SK-N-SH (cell line): ENCODE data around the gene KLHL21. TPM values are rescaled to one million over a fixed set of nuclear protein-coding genes. Genes with fewer than 3 reads are reported as not detected.
"Not testable (repeated sequence)": the region's sequence is repeated elsewhere in the genome, so short reads cannot be mapped to it uniquely, and the experiment has no call there.

Experiments used
- CTCF ChIA-PET: fragments of 300-600, 350-600 bp; formaldehyde crosslinking; extraction: SDS; loops from one replicate; lab custom pipeline; 2021; lab: Yijun Ruan, JAX
- POLR2A ChIA-PET: fragments of 350-600 bp; sonication (Branson Sonifier 250); formaldehyde crosslinking; extraction: SDS; loops from one replicate; lab custom pipeline; 2020; ENCODE audit warnings: antibody characterized with exemption, inconsistent platforms; lab: Yijun Ruan, JAX
- DNase-seq: peaks from one replicate; pipeline ENCODE4 v3.0.0; 2012
- H2AFZ ChIP-seq: fragments of 200-600 bp; sonication (generic); 2 replicates; pipeline ENCODE4 v1.8.1; 2016; ENCODE audit warnings: antibody characterized with exemption, mild to moderate bottlenecking, low read depth
- H3F3A ChIP-seq: fragments of 200-600 bp; sonication (generic); replicated peaks from 2 replicates; pipeline ENCODE3; 2016; ENCODE audit warnings: antibody characterized with exemption, mild to moderate bottlenecking; ENCODE audit not compliant: insufficient read depth
- H3K27ac ChIP-seq, 2 experiments: fragments of 200-500 bp in 1 of 2; fragments of 200-600 bp in 1 of 2; sonication (Bioruptor generic) in 1 of 2; sonication (generic), shearing (Covaris generic) in 1 of 2; 2 replicates each; pipeline versions ENCODE4 v1.5.1 to v1.6.1; 2014 to 2016; ENCODE audit warnings: low read depth in 2 of 2, inconsistent platforms in 1 of 2, low read length in 1 of 2, mild to moderate bottlenecking in 1 of 2, mixed read lengths in 1 of 2
- H3K27me3 ChIP-seq: fragments of 200-600 bp; sonication (generic), shearing (Covaris generic); 2 replicates; pipeline ENCODE4 v1.6.1; 2016; ENCODE audit warnings: mixed run types; ENCODE audit not compliant: insufficient read depth
- H3K36me3 ChIP-seq, 2 experiments: fragments of 200-500 bp in 1 of 2; fragments of 200-600 bp in 1 of 2; sonication (Bioruptor generic) in 1 of 2; sonication (generic) in 1 of 2; replicated peaks in 1 of 2; 2 replicates each; pipeline versions ENCODE3 to v1.5.1; 2014 to 2016; ENCODE audit warnings: low read length in 1 of 2, mild to moderate bottlenecking in 1 of 2; ENCODE audit not compliant: insufficient read depth in 2 of 2, control insufficient read depth in 1 of 2
- H3K4me1 ChIP-seq, 2 experiments: fragments of 200-500 bp in 1 of 2; fragments of 200-600 bp in 1 of 2; sonication (Bioruptor generic) in 1 of 2; sonication (generic), shearing (Covaris generic) in 1 of 2; 2 replicates each; pipeline versions ENCODE4 v1.5.1 to v1.6.1; 2014 to 2016; ENCODE audit warnings: low read depth in 1 of 2, low read length in 1 of 2, mixed run types in 1 of 2; ENCODE audit not compliant: insufficient read depth in 2 of 2, control insufficient read depth in 1 of 2
- H3K4me2 ChIP-seq: fragments of 200-600 bp; sonication (generic), shearing (Covaris generic); 2 replicates; pipeline ENCODE4 v1.6.1; 2017; ENCODE audit warnings: mixed run types
- H3K4me3 ChIP-seq, 2 experiments: fragments of 200-500 bp in 1 of 2; fragments of 200-600 bp in 1 of 2; sonication (Bioruptor generic) in 1 of 2; sonication (generic), shearing (Covaris generic) in 1 of 2; 2 replicates each; pipeline versions ENCODE4 v1.5.1 to v1.8.1; 2014 to 2016; ENCODE audit warnings: low read depth in 2 of 2, inconsistent platforms in 1 of 2, low read length in 1 of 2, mild to moderate bottlenecking in 1 of 2, mixed read lengths in 1 of 2, moderate library complexity in 1 of 2
- H3K79me2 ChIP-seq: fragments of 200-600 bp; sonication (generic); 2 replicates; pipeline ENCODE4 v1.8.1; 2017; ENCODE audit warnings: mild to moderate bottlenecking; ENCODE audit not compliant: insufficient read depth
- H3K9ac ChIP-seq: fragments of 200-600 bp; sonication (generic); 2 replicates; pipeline ENCODE4 v1.6.1; 2017; ENCODE audit warnings: mixed run types
- H3K9me2 ChIP-seq: fragments of 200-600 bp; sonication (generic); 2 replicates; pipeline ENCODE4 v1.6.1; 2017; ENCODE audit warnings: mixed run types
- H3K9me3 ChIP-seq: fragments of 200-600 bp; sonication (generic); 2 replicates; pipeline ENCODE4 v1.6.1; 2017; ENCODE audit warnings: mixed run types, mild to moderate bottlenecking, moderate library complexity
- H4K20me1 ChIP-seq: fragments of 200-600 bp; sonication (generic); 2 replicates; pipeline ENCODE4 v1.6.1; 2017; ENCODE audit warnings: mild to moderate bottlenecking, mixed run types; ENCODE audit not compliant: insufficient read depth
- CTCF ChIP-seq: fragments of 200-600 bp; sonication (generic); IDR thresholded peaks from 2 replicates; pipeline ENCODE4 v1.6.1; 2017; ENCODE audit warnings: antibody characterized with exemption, mild to moderate bottlenecking, moderate library complexity
- ELF1 ChIP-seq: IDR thresholded peaks from 2 replicates; pipeline ENCODE4 v1.4.0; 2012
- EZH2phosphoT487 ChIP-seq: fragments of 200-600 bp; sonication (generic); IDR thresholded peaks from 2 replicates; pipeline ENCODE4 v1.6.1; 2017; ENCODE audit warnings: low read depth, mixed run types, mild to moderate bottlenecking, antibody characterized with exemption, moderate library complexity, borderline replicate concordance
- FOSL2 ChIP-seq: IDR thresholded peaks from 2 replicates; pipeline ENCODE4 v1.4.0; 2012; ENCODE audit warnings: low read depth, mild to moderate bottlenecking, moderate library complexity, borderline replicate concordance
- FOXJ3 ChIP-seq: sonication (generic); formaldehyde crosslinking; IDR thresholded peaks from 2 replicates; pipeline ENCODE4 v1.5.1; 2020; ENCODE audit warnings: mild to moderate bottlenecking, missing genetic modification reagents
- GABPA ChIP-seq: IDR thresholded peaks from 2 replicates; pipeline ENCODE4 v1.4.0; 2012; ENCODE audit warnings: low read depth, mild to moderate bottlenecking
- MEF2A ChIP-seq: IDR thresholded peaks from 2 replicates; pipeline ENCODE4 v1.4.0; 2012; ENCODE audit warnings: low read depth, borderline replicate concordance
- MXI1 ChIP-seq: IDR thresholded peaks from 2 replicates; pipeline ENCODE4 v1.6.1; 2012; ENCODE audit warnings: mild to moderate bottlenecking, low read depth, low read length, improper control_type of control experiment
- NRF1 ChIP-seq: IDR thresholded peaks from 2 replicates; pipeline ENCODE4 v1.6.1; 2012; ENCODE audit warnings: low read depth, mild to moderate bottlenecking, low read length
- RAD21 ChIP-seq: IDR thresholded peaks from 2 replicates; pipeline ENCODE4 v1.6.1; 2012; ENCODE audit warnings: mild to moderate bottlenecking, low read length
- RCOR1 ChIP-seq: fragments of 150-350 bp; IDR thresholded peaks from 2 replicates; pipeline ENCODE4 v1.6.1; 2017; ENCODE audit warnings: antibody characterized with exemption, low read length
- REST ChIP-seq: IDR thresholded peaks from 2 replicates; pipeline ENCODE4 v1.6.1; 2012; ENCODE audit warnings: mild to moderate bottlenecking, low read depth, low read length, moderate library complexity
- RFX5 ChIP-seq: IDR thresholded peaks from 2 replicates; pipeline ENCODE4 v1.6.1; 2012; ENCODE audit warnings: mild to moderate bottlenecking, improper control_type of control experiment, low read length
- SMC3 ChIP-seq: IDR thresholded peaks from 2 replicates; pipeline ENCODE4 v1.6.1; 2012; ENCODE audit warnings: low read depth, low read length, improper control_type of control experiment
- USF1 ChIP-seq: IDR thresholded peaks from 2 replicates; pipeline ENCODE4 v1.4.0; 2012; ENCODE audit warnings: low read depth, borderline replicate concordance
- USF2 ChIP-seq: fragments of 150-350 bp; IDR thresholded peaks from 2 replicates; pipeline ENCODE4 v1.6.1; 2017; ENCODE audit warnings: antibody characterized with exemption, low read length, low read depth, borderline replicate concordance
- ZBTB33 ChIP-seq: IDR thresholded peaks from 2 replicates; pipeline ENCODE4 v1.4.0; 2012; ENCODE audit warnings: low read depth, borderline replicate concordance
- WGBS: methylation state at CpG from one replicate; pipeline ENCODE4 v1.1.6; 2017; ENCODE audit warnings: low lambda C conversion rate; 5-methylcytosine and 5-hydroxymethylcytosine counted together
- polyA plus RNA-seq, 3 experiments: library from polyadenylated mRNA; depleted of rRNA; stranded (reverse); fragments of >200 nt; gene quantifications; 2 replicates each; pipeline ENCODE4 v1.2.3, GENCODE V29; 2012

KLHL21 gene
- polyA plus RNA-seq, 1 of the 3 experiments (the other 2 are of a cell fraction) = 12.5 TPM

GRCh38 chr1:6637770-6638169 lies 35.1 kb upstream of the KLHL21 start:
- no peaks in the 10 kb centered on the region for H3K79me2 ChIP-seq
- ChIA-PET POLR2A (interaction anchor here (0.6 kb wide), 1 partner anchor 10 kb away, joined by 3 read pairs; no protein-coding TSS in a partner anchor), CTCF (interaction anchor here (1.1 to 1.6 kb wide), 4 partner anchors 8 to 792 kb away, joined by 3 to 12 read pairs (median 4); no protein-coding TSS in a partner anchor)
- H3K4me3 ChIP-seq = no peak overlapping the region
- H3K9ac ChIP-seq = no peak overlapping the region
- no peaks in the 10 kb centered on the region for H4K20me1 ChIP-seq
- H3K27ac ChIP-seq = no peak overlapping the region
- H3F3A ChIP-seq = peaks cover 5% of the 10 kb centered on the region
- DNase-seq = no peak
- no peak for TF ChIP-seq FOXJ3 (CRISPR knock-in tag)
- TF ChIP-seq ELF1 = no peak
- no peak for TF ChIP-seq MEF2A
- TF ChIP-seq USF1 = no peak
- no peak for TF ChIP-seq CTCF
- no peak for TF ChIP-seq REST
- no peak for TF ChIP-seq SMC3
- no peak for TF ChIP-seq RAD21
- TF ChIP-seq MXI1 = no peak
- no peak for TF ChIP-seq NRF1
- TF ChIP-seq RFX5 = no peak
- no peak for TF ChIP-seq ZBTB33
- TF ChIP-seq GABPA = no peak
- no peak for TF ChIP-seq EZH2phosphoT487
- TF ChIP-seq USF2 = no peak
- TF ChIP-seq FOSL2 = no peak
- TF ChIP-seq RCOR1 = no peak
- H3K36me3 ChIP-seq = peaks cover 6 to 70% of the 10 kb centered on the region in 2 experiments
- H2AFZ ChIP-seq = no peak overlapping the region
- H3K9me2 ChIP-seq = no peaks in the 10 kb centered on the region
- H3K4me1 ChIP-seq = no peaks in the 10 kb centered on the region
- H3K9me3 ChIP-seq = no peaks in the 10 kb centered on the region
- H3K4me2 ChIP-seq = no peak overlapping the region
- 94% methylated on average over 9 of the region's 9 CpGs for WGBS
- H3K27me3 ChIP-seq = no peaks in the 10 kb centered on the region

GRCh38 chr1:6636778-6637177 lies 34.1 kb upstream of the KLHL21 start:
- H3K9ac ChIP-seq, H2AFZ ChIP-seq, H3K4me3 ChIP-seq, H3K4me2 ChIP-seq, POLR2A ChIA-PET, H3K9me3 ChIP-seq, H3K79me2 ChIP-seq, H4K20me1 ChIP-seq, H3K27me3 ChIP-seq, H3K9me2 ChIP-seq, DNase-seq, H3K4me1 ChIP-seq, H3K27ac ChIP-seq, H3F3A ChIP-seq: not testable (repeated sequence)
- WGBS = 100% methylated on average over 6 of the region's 6 CpGs
- H3K36me3 ChIP-seq = peaks cover 6 to 72% of the 10 kb centered on the region in 2 experiments
- CTCF ChIA-PET = interaction anchor here (1.0 to 1.6 kb wide), 3 partner anchors 9 to 13 kb away, joined by 3 to 12 read pairs (median 4); no protein-coding TSS in a partner anchor
